IPS-18a (cell line): Measurements from ENCODE around the gene HNRNPA3.
"Not testable (repeated sequence)": the region's sequence is repeated elsewhere in the genome, so short reads cannot be mapped to it uniquely, and the experiment has no call there.

Experiments
- H3K27ac ChIP-seq: one replicate; pipeline ENCODE4 v1.5.1; 2013; ENCODE audit warnings: low read length
- H3K27me3 ChIP-seq: one replicate; pipeline ENCODE4 v1.6.1; 2013; ENCODE audit warnings: mild to moderate bottlenecking, low read length; ENCODE audit not compliant: control insufficient read depth, insufficient read depth
- H3K36me3 ChIP-seq: one replicate; pipeline ENCODE4 v1.6.1; 2013; ENCODE audit warnings: low read depth, low read length; ENCODE audit not compliant: control insufficient read depth
- H3K4me1 ChIP-seq: one replicate; pipeline ENCODE4 v1.6.1; 2013; ENCODE audit warnings: low read depth, low read length; ENCODE audit not compliant: control insufficient read depth
- H3K4me3 ChIP-seq: one replicate; pipeline ENCODE4 v1.5.1; 2013; ENCODE audit warnings: low read length
- H3K9ac ChIP-seq: one replicate; pipeline ENCODE4 v1.6.1; 2013; ENCODE audit warnings: mild to moderate bottlenecking, low read length, moderate library complexity
- H3K9me3 ChIP-seq: one replicate; pipeline ENCODE4 v1.6.1; 2013; ENCODE audit warnings: low read depth, low read length; ENCODE audit not compliant: control insufficient read depth

Gene HNRNPA3

GRCh38 chr2:177221534-177221933 is 8.9 kb downstream of the HNRNPA3 start:
- peaks cover 59% of the 10 kb centered on the region for H3K36me3 ChIP-seq
- peaks cover 3% of the 10 kb centered on the region for H3K4me1 ChIP-seq
- H3K9ac ChIP-seq = no peak overlapping the region
- no peaks in the 10 kb centered on the region for H3K27me3 ChIP-seq
- no peak overlapping the region for H3K27ac ChIP-seq
- H3K4me3 ChIP-seq = no peak overlapping the region
- H3K9me3 ChIP-seq = no peaks in the 10 kb centered on the region

GRCh38 chr2:177221970-177222369 is 9.4 kb downstream of the HNRNPA3 start:
- H3K9ac ChIP-seq = no peak overlapping the region
- H3K27me3 ChIP-seq = no peaks in the 10 kb centered on the region
- no peak overlapping the region for H3K27ac ChIP-seq
- no peaks in the 10 kb centered on the region for H3K9me3 ChIP-seq
- peaks cover 3% of the 10 kb centered on the region for H3K4me1 ChIP-seq
- peaks cover 55% of the 10 kb centered on the region for H3K36me3 ChIP-seq
- no peak overlapping the region for H3K4me3 ChIP-seq

- not testable (repeated sequence) for H3K4me1 ChIP-seq, H3K9me3 ChIP-seq
Observed at GRCh38 chr2:177223436-177223835, 10.8 kb downstream of the HNRNPA3 start.

GRCh38 chr2:177225965-177226360 is 13.4 kb downstream of the HNRNPA3 start:
- H3K27ac ChIP-seq = no peak overlapping the region

More at GRCh38 chr2:177223436-177223835, 10.8 kb downstream of the HNRNPA3 start:
- H3K36me3 ChIP-seq = peaks cover 44% of the 10 kb centered on the region
- not testable (repeated sequence) for H3K4me3 ChIP-seq, H3K9ac ChIP-seq, H3K27me3 ChIP-seq, H3K27ac ChIP-seq

GRCh38 chr2:177229442-177230242 is 17.0 kb downstream of the HNRNPA3 start:
- H3K9me3 ChIP-seq = no peaks in the 10 kb centered on the region
- peaks cover 38% of the 10 kb centered on the region for H3K36me3 ChIP-seq
- no peaks in the 10 kb centered on the region for H3K4me1 ChIP-seq
- H3K27ac ChIP-seq = no peak overlapping the region
- no peaks in the 10 kb centered on the region for H3K27me3 ChIP-seq
- H3K4me3 ChIP-seq = no peak overlapping the region
- no peak overlapping the region for H3K9ac ChIP-seq

More at GRCh38 chr2:177225965-177226360, 13.4 kb downstream of the HNRNPA3 start:
- H3K27me3 ChIP-seq = no peaks in the 10 kb centered on the region
- no peak overlapping the region for H3K4me3 ChIP-seq
- peaks cover 29% of the 10 kb centered on the region for H3K36me3 ChIP-seq
- H3K9me3 ChIP-seq = no peaks in the 10 kb centered on the region
- H3K4me1 ChIP-seq = no peaks in the 10 kb centered on the region
- H3K9ac ChIP-seq = no peak overlapping the region

- Histone ChIP-seq H3K9me3 (no peaks in the 10 kb centered on the region), H3K9ac (no peak overlapping the region), H3K4me3 (no peak overlapping the region), H3K36me3 (peaks cover 38% of the 10 kb centered on the region), H3K27ac (no peak overlapping the region), H3K27me3 (no peaks in the 10 kb centered on the region), H3K4me1 (no peaks in the 10 kb centered on the region)
Observed at GRCh38 chr2:177231270-177231669, 18.7 kb downstream of the HNRNPA3 start.

GRCh38 chr2:177232098-177232704 is 19.6 kb downstream of the HNRNPA3 start:
- H3K9me3 ChIP-seq = no peaks in the 10 kb centered on the region
- no peaks in the 10 kb centered on the region for H3K27me3 ChIP-seq
- peaks cover 37% of the 10 kb centered on the region for H3K36me3 ChIP-seq
- no peak overlapping the region for H3K4me3 ChIP-seq
- H3K27ac ChIP-seq = no peak overlapping the region
- H3K9ac ChIP-seq = no peak overlapping the region
- no peaks in the 10 kb centered on the region for H3K4me1 ChIP-seq

GRCh38 chr2:177234267-177234666 is 21.7 kb downstream of the HNRNPA3 start:
- Histone ChIP-seq H3K4me3 (no peak overlapping the region), H3K27ac (no peak overlapping the region), H3K9me3 (no peaks in the 10 kb centered on the region), H3K9ac (no peak overlapping the region), H3K27me3 (no peaks in the 10 kb centered on the region), H3K4me1 (no peaks in the 10 kb centered on the region), H3K36me3 (peaks cover 34% of the 10 kb centered on the region)

- Histone ChIP-seq H3K4me3 (no peak overlapping the region), H3K4me1 (no peaks in the 10 kb centered on the region), H3K9me3 (no peaks in the 10 kb centered on the region), H3K36me3 (peaks cover 26% of the 10 kb centered on the region), H3K27me3 (no peaks in the 10 kb centered on the region), H3K9ac (no peak overlapping the region), H3K27ac (no peak overlapping the region)
Observed at GRCh38 chr2:177235855-177236437, 23.4 kb downstream of the HNRNPA3 start.

- peaks cover 6% of the 10 kb centered on the region for H3K36me3 ChIP-seq
- peaks cover 14% of the 10 kb centered on the region for H3K4me1 ChIP-seq
- H3K27ac ChIP-seq = no peak overlapping the region
- no peak overlapping the region for H3K9ac ChIP-seq
- no peak overlapping the region for H3K4me3 ChIP-seq
- no peaks in the 10 kb centered on the region for H3K9me3 ChIP-seq
- H3K27me3 ChIP-seq = no peaks in the 10 kb centered on the region
Observed at GRCh38 chr2:177237932-177238331, 25.3 kb downstream of the HNRNPA3 start.

- Histone ChIP-seq H3K27ac (no peak overlapping the region), H3K36me3 (no peaks in the 10 kb centered on the region), H3K4me1 (peaks cover 18% of the 10 kb centered on the region)
Observed at GRCh38 chr2:177239053-177239452, 26.5 kb downstream of the HNRNPA3 start.

More at GRCh38 chr2:177239053-177239452, 26.5 kb downstream of the HNRNPA3 start:
- H3K9me3 ChIP-seq = no peaks in the 10 kb centered on the region
- H3K27me3 ChIP-seq = no peaks in the 10 kb centered on the region
- H3K4me3 ChIP-seq = no peak overlapping the region
- H3K9ac ChIP-seq = no peak overlapping the region
